K562 (cell line): Measurements from ENCODE around the gene FCRLA. TPM values are rescaled to one million over a fixed set of nuclear protein-coding genes. Genes with fewer than 3 reads are reported as not detected.

Experiments
- ATAC-seq: fragments of 200-7000 bp; cut with Tn5 transposase; 3 replicates; pipeline ENCODE4 v1.9.1; 2020; ENCODE audit warnings: moderate library complexity
- BruUV-seq: library from RNA; stranded (reverse); fragments of 400-500 nt; replicated peaks from 2 replicates; lab custom pipeline; 2021; lab: Mats Ljungman, UMichigan
- CTCF ChIA-PET: fragments of 300-600 bp; formaldehyde crosslinking; extraction: SDS; loops from one replicate; lab custom pipeline; 2021; ENCODE audit warnings: low intra/inter-chr PET ratio; lab: Yijun Ruan, JAX
- POLR2A ChIA-PET: fragments of 300-600, 350-650 bp; sonication (Branson Sonifier 250); formaldehyde crosslinking; extraction: SDS; loops from one replicate; lab custom pipeline; 2021; ENCODE audit warnings: antibody characterized with exemption, inconsistent platforms; lab: Yijun Ruan, JAX
- DNase-seq, 4 experiments: peaks; one replicate each; pipeline versions ENCODE4 v3.0.0 to v3.0.0-alpha.2; 2011 to 2018; ENCODE audit warnings: low spot score in 3 of 4, mixed read lengths in 3 of 4; ENCODE audit errors: extremely low read depth in 1 of 4
- FAIRE-seq: peaks from 2 replicates; lab custom pipeline; 2011; peaks lifted over from hg19 to GRCh38; lab: Jason Lieb, UNC
- H2AFZ ChIP-seq: 2 replicates; pipeline ENCODE4 v1.6.0; 2011; ENCODE audit warnings: low read depth, low read length, control low read depth, inconsistent platforms
- H3K27ac ChIP-seq: fragments of 200-600 bp; 3 replicates; pipeline ENCODE4 v1.8.0; 2011; ENCODE audit warnings: low read depth, mild to moderate bottlenecking, control low read depth, inconsistent platforms, low read length, moderate library complexity, mixed read lengths; ENCODE audit errors: extremely low read depth
- H3K27me3 ChIP-seq, 2 experiments: fragments of 300-600 bp in 1 of 2; 2 replicates in 1 of 2; 3 replicates in 1 of 2; pipeline versions ENCODE4 v1.6.0 to v1.8.0; 2011; ENCODE audit warnings: inconsistent platforms in 2 of 2, low read length in 2 of 2, mild to moderate bottlenecking in 1 of 2, mixed read lengths in 1 of 2, moderate library complexity in 1 of 2; ENCODE audit not compliant: control insufficient read depth in 2 of 2, insufficient read depth in 2 of 2
- H3K36me3 ChIP-seq: fragments of 300-600 bp; 3 replicates; pipeline ENCODE4 v1.8.0; 2011; ENCODE audit warnings: mild to moderate bottlenecking, low read length, inconsistent platforms; ENCODE audit not compliant: control insufficient read depth, insufficient read depth
- H3K4me1 ChIP-seq, 2 experiments: fragments of 200-600 bp in 1 of 2; replicated peaks in 1 of 2; 2 replicates in 1 of 2; 3 replicates in 1 of 2; pipeline versions ENCODE4 v1.5.1 to v1.8.0; 2011; ENCODE audit warnings: inconsistent platforms in 2 of 2, low read length in 2 of 2, mild to moderate bottlenecking in 1 of 2, mixed read lengths in 1 of 2, moderate library complexity in 1 of 2; ENCODE audit not compliant: control insufficient read depth in 2 of 2, insufficient read depth in 2 of 2
- H3K4me2 ChIP-seq: 2 replicates; pipeline ENCODE4 v1.6.1; 2011; ENCODE audit warnings: low read length, control low read depth, inconsistent platforms, mixed read lengths; ENCODE audit not compliant: insufficient read depth
- H3K4me3 ChIP-seq: fragments of 200-600 bp; sonication (generic), shearing (Covaris generic); 2 replicates; pipeline ENCODE4 v1.5.1; 2016; ENCODE audit warnings: control low read depth, inconsistent platforms
- H3K79me2 ChIP-seq: fragments of 200-600 bp; 3 replicates; pipeline ENCODE4 v1.8.0; 2011; ENCODE audit warnings: low read length, inconsistent platforms; ENCODE audit not compliant: control insufficient read depth, insufficient read depth
- H3K9ac ChIP-seq, 2 experiments: 2 replicates each; pipeline versions ENCODE4 v1.6.0 to v1.6.1; 2011; ENCODE audit warnings: low read depth in 2 of 2, low read length in 2 of 2, control low read depth in 1 of 2, inconsistent platforms in 1 of 2, mild to moderate bottlenecking in 1 of 2, mixed read lengths in 1 of 2; ENCODE audit not compliant: insufficient read depth in 1 of 2
- H3K9me1 ChIP-seq: one replicate; pipeline ENCODE4 v1.6.0; 2011; ENCODE audit warnings: inconsistent platforms, mild to moderate bottlenecking, low read length, moderate library complexity; ENCODE audit not compliant: control insufficient read depth, insufficient read depth
- H3K9me3 ChIP-seq: replicated peaks from 2 replicates; pipeline ENCODE4 v1.5.1; 2011; ENCODE audit warnings: low read depth, low read length, inconsistent platforms; ENCODE audit not compliant: control insufficient read depth, insufficient read depth
- H4K20me1 ChIP-seq: replicated peaks from 2 replicates; pipeline ENCODE4 v1.6.1; 2011; ENCODE audit warnings: low read length, inconsistent platforms, mixed read lengths; ENCODE audit not compliant: control insufficient read depth, insufficient read depth
- GABPB1 ChIP-seq: sonication (generic); formaldehyde crosslinking; IDR thresholded peaks from 2 replicates; pipeline ENCODE4 v1.8.0; 2022; ENCODE audit warnings: mild to moderate bottlenecking, missing genetic modification reagents
- HDAC1 ChIP-seq, 2 experiments: fragments of 450-650 bp; IDR thresholded peaks; 2 replicates each; pipeline ENCODE4 v1.6.1; 2016 to 2017; ENCODE audit warnings: inconsistent platforms in 1 of 2, mild to moderate bottlenecking in 1 of 2, moderate library complexity in 1 of 2
- PHF20 ChIP-seq: fragments of 450-650 bp; IDR thresholded peaks from 2 replicates; pipeline ENCODE4 v1.6.1; 2018; ENCODE audit not compliant: partially characterized antibody
- ZFP1 ChIP-seq: fragments of 450-650 bp; formaldehyde crosslinking; IDR thresholded peaks from 2 replicates; pipeline ENCODE4 v1.4.0; 2020; ENCODE audit warnings: mild to moderate bottlenecking, mixed read lengths
- ZNF79 ChIP-seq: fragments of 250-450 bp; sonication (Bioruptor Pico); IDR thresholded peaks from 2 replicates; pipeline ENCODE4 v1.4.0; 2020; ENCODE audit warnings: low read depth, mild to moderate bottlenecking, moderate library complexity
- WGBS: fragments of 100-300 bp; shearing (Covaris generic); methylation state at CpG from one replicate; pipeline ENCODE4 v1.1.6; 2016; ENCODE audit warnings: low coverage, mixed read lengths; ENCODE audit not compliant: insufficient coverage; ENCODE audit errors: missing lambda C conversion rate; 5-methylcytosine and 5-hydroxymethylcytosine counted together
- in situ Hi-C: fragments of 300-500 bp; cut with MboI; formaldehyde crosslinking; loops from 4 replicates; pipeline ENCODE4 v1.15.0; 2018; ENCODE audit warnings: inconsistent platforms, mixed read lengths
- intact Hi-C: fragments of 100-400 bp; cut with micrococcal nuclease; formaldehyde crosslinking; loops from 2 replicates; pipeline ENCODE4 v1.14.2; 2022
- polyA plus RNA-seq, 8 experiments: library from polyadenylated mRNA; depleted of rRNA in 4 of 8; stranded (reverse) in 5 of 8; unstranded in 3 of 8; fragments of >200 nt; fragmentation: Nextera tagmentation in 2 of 8; fragmentation: Illumina TruSeq in 1 of 8; extraction: Ambion mirVana in 2 of 8; extraction: Trizol in 1 of 8; gene quantifications; 2 replicates each; pipeline versions ENCODE4 v1.2.1 to v1.2.3, GENCODE V29; 2011 to 2014; ENCODE audit warnings: inconsistent platforms in 1 of 8, missing spikeins in 1 of 8
- total RNA-seq, 7 experiments: library from RNA; depleted of rRNA in 6 of 7; stranded (reverse); fragments of >200 nt in 6 of 7; fragmentation: Illumina TruSeq in 2 of 7; extraction: Trizol in 2 of 7; gene quantifications; 2 replicates each; pipeline versions ENCODE4 v1.2.1 to v1.2.3, GENCODE V29; 2011 to 2021; ENCODE audit warnings: low replicate concordance in 1 of 7
- TF ChIP-seq, protein P1 (sequence below): sonication (generic); formaldehyde crosslinking; IDR thresholded peaks from 2 replicates; pipeline ENCODE4 v1.8.1; 2022; ENCODE audit warnings: missing genetic modification reagents
- TF ChIP-seq, protein P2 (sequence below): fragments of 450-650 bp; IDR thresholded peaks from 2 replicates; pipeline ENCODE4 v1.6.1; 2016
- TF ChIP-seq, protein P3 (sequence below), 3 experiments: IDR thresholded peaks in 2 of 3; conservative IDR thresholded peaks in 1 of 3; 2 replicates each; pipeline ENCODE4 v1.5.1; 2011 to 2012; ENCODE audit warnings: low read length in 3 of 3, mild to moderate bottlenecking in 3 of 3, control low read depth in 2 of 3, improper control_type of control experiment in 1 of 3, inconsistent platforms in 1 of 3, low read depth in 1 of 3, mixed read lengths in 1 of 3, moderate library complexity in 1 of 3; ENCODE audit not compliant: insufficient read depth in 2 of 3

FCRLA gene
- total and polyA plus RNA-seq, 9 of the 15 experiments (the other 6 are each of a cell fraction or from before 2014, with no cell fraction given) = 0.09 to 0.84 (median 0.44) TPM

DNA sequence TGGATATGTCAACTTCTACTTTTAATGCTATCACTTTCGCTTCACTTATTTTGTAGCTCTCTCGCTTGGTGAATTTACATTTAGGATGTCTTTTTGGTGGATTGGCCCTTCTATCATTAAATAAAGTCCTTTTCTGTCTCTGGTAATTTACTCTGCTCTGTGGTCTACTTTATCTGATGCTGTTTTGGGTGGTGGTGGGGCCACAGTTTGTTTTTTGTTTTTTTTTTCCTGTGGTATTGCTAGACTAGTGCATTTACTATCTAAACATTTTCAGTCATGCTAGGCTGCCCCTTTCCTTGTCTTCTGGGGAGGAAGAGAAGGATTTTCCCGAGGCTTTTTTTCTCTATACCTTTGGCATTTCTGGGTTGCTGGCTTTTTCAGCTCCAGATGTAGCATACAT, 18.1 kb upstream of the FCRLA start (continued):
- TF ChIP-seq, protein P1, sequence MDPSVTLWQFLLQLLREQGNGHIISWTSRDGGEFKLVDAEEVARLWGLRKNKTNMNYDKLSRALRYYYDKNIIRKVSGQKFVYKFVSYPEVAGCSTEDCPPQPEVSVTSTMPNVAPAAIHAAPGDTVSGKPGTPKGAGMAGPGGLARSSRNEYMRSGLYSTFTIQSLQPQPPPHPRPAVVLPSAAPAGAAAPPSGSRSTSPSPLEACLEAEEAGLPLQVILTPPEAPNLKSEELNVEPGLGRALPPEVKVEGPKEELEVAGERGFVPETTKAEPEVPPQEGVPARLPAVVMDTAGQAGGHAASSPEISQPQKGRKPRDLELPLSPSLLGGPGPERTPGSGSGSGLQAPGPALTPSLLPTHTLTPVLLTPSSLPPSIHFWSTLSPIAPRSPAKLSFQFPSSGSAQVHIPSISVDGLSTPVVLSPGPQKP (CRISPR knock-in tag) = no peak
- TF ChIP-seq, all 486 proteins: peak for 6

DNA sequence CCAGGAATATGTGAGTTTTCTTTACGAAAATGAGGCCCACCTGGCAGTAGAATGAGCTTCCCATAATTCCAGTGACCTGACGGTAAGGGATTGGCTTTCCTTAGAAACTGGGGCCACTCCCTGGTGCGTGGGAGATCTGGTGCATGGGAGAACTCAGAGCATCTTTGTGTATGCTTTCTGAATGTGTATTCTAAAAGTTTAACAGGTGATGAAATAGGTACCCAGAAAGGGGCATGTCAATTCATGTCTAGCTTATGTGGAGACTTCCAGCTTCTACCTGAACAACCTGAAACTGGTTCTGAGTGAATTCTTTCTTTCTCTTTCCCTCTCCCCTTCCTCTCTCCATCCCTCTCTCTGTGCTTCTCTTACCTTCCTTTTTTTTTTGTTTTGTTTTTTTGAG, 15.2 kb upstream of the FCRLA start:
- ATAC-seq = no peak
- 40% methylated on average over 3 of the region's 3 CpGs for WGBS
- no peak overlapping the region for H3K4me2 ChIP-seq
- H3K9me3 ChIP-seq = no peaks in the 10 kb centered on the region
- no peak overlapping the region for H3K4me3 ChIP-seq
- H3K36me3 ChIP-seq = no peaks in the 10 kb centered on the region
- H4K20me1 ChIP-seq = no peaks in the 10 kb centered on the region
- no peak for FAIRE-seq
- no peak for DNase-seq
- no peak for TF ChIP-seq GABPB1
- no peak for TF ChIP-seq HDAC1 (IDR thresholded peaks at IDR 0.05)
- no peak for TF ChIP-seq ZFP1 (CRISPR knock-in tag)
- no peak for TF ChIP-seq ZNF79
- TF ChIP-seq, protein P2, sequence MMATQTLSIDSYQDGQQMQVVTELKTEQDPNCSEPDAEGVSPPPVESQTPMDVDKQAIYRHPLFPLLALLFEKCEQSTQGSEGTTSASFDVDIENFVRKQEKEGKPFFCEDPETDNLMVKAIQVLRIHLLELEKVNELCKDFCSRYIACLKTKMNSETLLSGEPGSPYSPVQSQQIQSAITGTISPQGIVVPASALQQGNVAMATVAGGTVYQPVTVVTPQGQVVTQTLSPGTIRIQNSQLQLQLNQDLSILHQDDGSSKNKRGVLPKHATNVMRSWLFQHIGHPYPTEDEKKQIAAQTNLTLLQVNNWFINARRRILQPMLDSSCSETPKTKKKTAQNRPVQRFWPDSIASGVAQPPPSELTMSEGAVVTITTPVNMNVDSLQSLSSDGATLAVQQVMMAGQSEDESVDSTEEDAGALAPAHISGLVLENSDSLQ = no peak
- TF ChIP-seq, protein P3, sequence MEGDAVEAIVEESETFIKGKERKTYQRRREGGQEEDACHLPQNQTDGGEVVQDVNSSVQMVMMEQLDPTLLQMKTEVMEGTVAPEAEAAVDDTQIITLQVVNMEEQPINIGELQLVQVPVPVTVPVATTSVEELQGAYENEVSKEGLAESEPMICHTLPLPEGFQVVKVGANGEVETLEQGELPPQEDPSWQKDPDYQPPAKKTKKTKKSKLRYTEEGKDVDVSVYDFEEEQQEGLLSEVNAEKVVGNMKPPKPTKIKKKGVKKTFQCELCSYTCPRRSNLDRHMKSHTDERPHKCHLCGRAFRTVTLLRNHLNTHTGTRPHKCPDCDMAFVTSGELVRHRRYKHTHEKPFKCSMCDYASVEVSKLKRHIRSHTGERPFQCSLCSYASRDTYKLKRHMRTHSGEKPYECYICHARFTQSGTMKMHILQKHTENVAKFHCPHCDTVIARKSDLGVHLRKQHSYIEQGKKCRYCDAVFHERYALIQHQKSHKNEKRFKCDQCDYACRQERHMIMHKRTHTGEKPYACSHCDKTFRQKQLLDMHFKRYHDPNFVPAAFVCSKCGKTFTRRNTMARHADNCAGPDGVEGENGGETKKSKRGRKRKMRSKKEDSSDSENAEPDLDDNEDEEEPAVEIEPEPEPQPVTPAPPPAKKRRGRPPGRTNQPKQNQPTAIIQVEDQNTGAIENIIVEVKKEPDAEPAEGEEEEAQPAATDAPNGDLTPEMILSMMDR (IDR thresholded peaks at IDR 0.05 in 2 of 3, conservative IDR thresholded peaks at IDR 0.05 in 1 of 3; ENCODE audit: insufficient read depth in 2 of 3, low read depth in 1 of 3, low read length in 3 of 3) = no peak
- no peak for TF ChIP-seq PHF20
- H3K79me2 ChIP-seq = no peaks in the 10 kb centered on the region
- in situ Hi-C loops = no loop called here
- ChIA-PET POLR2A (interaction anchor here (0.9 to 2.1 kb wide), 2 partner anchors 13 to 17 kb away, joined by 3 to 5 read pairs; no protein-coding TSS in a partner anchor), CTCF (no interaction called here)
- no peak overlapping the region for H3K27ac ChIP-seq
- BruUV-seq = no TSS peak
- H3K9me1 ChIP-seq = no peaks in the 10 kb centered on the region
- intact Hi-C loops = no loop called here
- H3K4me1 ChIP-seq = peaks cover 5 to 9% of the 10 kb centered on the region in 2 experiments; a peak in 3 of 5 replicates
- 0 out of 2 replicates have a peak overlapping the region, but pooled peaks have one; percentile 4 for H2AFZ ChIP-seq
- no peaks in the 10 kb centered on the region for H3K27me3 ChIP-seq
- no peak overlapping the region for H3K9ac ChIP-seq
